ENCODE data around the gene SEZ6.

The SEZ6 gene

DNA sequence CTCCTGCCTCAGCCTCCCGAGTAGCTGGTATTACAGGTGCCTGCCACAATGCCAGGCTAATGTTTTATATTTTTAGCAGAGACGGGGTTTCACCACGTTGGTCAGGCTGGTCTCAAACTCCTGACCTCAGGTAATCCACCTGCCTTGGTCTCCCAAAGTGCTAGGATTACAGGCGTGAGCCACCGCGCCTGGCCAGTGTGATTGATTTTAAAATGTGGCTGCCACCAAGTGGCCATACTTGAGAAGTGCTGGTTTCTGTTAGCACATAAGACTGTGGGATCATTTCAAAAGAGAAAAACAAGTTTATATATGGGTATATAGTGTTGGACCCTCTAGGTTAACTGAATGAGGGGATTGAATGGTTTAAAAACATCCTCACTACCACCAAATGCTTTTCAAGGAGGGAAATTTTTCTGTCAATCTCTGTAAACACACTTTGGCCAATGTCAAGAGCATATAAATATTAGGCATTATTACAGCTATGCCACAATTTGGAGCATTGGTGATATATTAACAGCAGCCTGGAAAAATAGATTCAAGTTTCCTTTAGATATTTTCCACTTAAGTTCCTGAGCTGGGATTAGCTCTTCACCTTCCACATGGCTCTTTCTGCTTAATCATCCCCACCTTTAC, 89.4 kb downstream of the SEZ6 start:
- TF ChIP-seq ZBTB7A (IDR thresholded peaks at IDR 0.05; ENCODE audit: low read depth) = no peak
- TF ChIP-seq EGR1 (IDR thresholded peaks at IDR 0.05) = no peak
- peak; percentile 52 for TF ChIP-seq RAD21 (IDR thresholded peaks at IDR 0.05; ENCODE audit: low read depth)

DNA sequence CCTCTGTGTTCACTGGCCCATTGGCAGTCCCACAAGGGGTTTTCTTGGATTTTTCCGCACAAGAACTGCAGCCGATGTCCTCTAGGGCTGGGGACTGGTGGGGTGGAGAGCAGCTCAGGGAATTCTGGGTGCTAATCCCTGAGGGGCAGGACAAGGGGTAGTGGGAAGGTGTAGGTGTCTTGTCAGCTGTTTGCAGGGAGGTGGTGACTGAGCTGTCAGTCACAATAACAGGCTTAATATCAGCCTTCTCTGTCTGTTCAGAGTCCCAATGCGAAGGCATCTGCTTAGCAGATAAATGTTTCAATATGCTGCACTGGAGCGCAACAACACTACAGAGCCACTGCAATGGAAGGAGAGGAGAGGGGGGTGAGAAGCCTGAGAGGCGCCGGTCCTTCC, 92.9 kb downstream of the SEZ6 start:
- no peak for TF ChIP-seq CREB1 (IDR thresholded peaks at IDR 0.05; ENCODE audit: low read depth)
- no peak for TF ChIP-seq CEBPB (IDR thresholded peaks at IDR 0.05)

DNA sequence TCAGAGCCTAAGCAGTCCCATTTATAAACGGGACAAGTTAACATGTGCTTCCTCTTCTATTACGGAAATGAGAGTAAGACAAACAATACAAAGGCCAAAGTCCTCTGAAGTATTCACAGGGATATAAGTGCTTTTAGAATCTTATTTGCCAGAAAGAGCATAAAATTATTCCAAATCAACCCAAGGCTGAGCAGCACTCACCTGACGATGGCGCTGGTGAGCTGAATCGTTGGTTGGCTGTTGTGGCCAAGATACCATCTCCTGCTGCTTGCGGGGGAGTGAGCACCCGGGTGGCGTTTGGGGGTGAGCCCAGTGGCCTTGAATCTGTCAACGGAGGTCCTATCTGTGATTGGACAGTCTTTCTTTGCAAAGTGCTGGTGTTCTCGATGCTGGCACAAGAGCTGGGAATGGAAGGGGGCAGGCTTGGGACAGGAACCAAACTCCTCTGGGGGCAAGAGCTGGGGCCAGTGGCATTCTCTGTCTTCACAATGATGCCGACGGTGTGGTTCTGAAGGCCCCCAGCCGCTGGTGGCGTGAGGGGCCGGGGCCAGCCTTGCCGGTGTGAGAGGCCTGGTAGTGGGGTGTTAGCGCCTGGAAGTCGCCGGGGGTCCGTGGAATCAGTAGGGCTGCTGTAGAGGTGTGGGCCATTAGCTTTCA, 93.4 kb downstream of the SEZ6 start:
- TF ChIP-seq FOXM1 (IDR thresholded peaks at IDR 0.05; ENCODE audit: borderline replicate concordance, low read depth) (no peak), CREB1 (IDR thresholded peaks at IDR 0.05; ENCODE audit: low read depth) (no peak), YY1 (IDR thresholded peaks at IDR 0.05; ENCODE audit: low read depth) (no peak), CEBPB (IDR thresholded peaks at IDR 0.05) (no peak), TEAD4 (IDR thresholded peaks at IDR 0.05) (no peak), RAD21 (IDR thresholded peaks at IDR 0.05; ENCODE audit: low read depth) (no peak), EGR1 (IDR thresholded peaks at IDR 0.05) (no peak), TAF1 (IDR thresholded peaks at IDR 0.05; ENCODE audit: low read depth) (no peak), EP300 (IDR thresholded peaks at IDR 0.05; ENCODE audit: borderline replicate concordance) (no peak), ZBTB7A (IDR thresholded peaks at IDR 0.05; ENCODE audit: low read depth) (no peak)
- TF ChIP-seq, protein P1, sequence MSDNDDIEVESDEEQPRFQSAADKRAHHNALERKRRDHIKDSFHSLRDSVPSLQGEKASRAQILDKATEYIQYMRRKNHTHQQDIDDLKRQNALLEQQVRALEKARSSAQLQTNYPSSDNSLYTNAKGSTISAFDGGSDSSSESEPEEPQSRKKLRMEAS (IDR thresholded peaks at IDR 0.05) = no peak
- TF ChIP-seq, protein P2, sequence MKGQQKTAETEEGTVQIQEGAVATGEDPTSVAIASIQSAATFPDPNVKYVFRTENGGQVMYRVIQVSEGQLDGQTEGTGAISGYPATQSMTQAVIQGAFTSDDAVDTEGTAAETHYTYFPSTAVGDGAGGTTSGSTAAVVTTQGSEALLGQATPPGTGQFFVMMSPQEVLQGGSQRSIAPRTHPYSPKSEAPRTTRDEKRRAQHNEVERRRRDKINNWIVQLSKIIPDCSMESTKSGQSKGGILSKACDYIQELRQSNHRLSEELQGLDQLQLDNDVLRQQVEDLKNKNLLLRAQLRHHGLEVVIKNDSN (IDR thresholded peaks at IDR 0.05) = no peak

DNA sequence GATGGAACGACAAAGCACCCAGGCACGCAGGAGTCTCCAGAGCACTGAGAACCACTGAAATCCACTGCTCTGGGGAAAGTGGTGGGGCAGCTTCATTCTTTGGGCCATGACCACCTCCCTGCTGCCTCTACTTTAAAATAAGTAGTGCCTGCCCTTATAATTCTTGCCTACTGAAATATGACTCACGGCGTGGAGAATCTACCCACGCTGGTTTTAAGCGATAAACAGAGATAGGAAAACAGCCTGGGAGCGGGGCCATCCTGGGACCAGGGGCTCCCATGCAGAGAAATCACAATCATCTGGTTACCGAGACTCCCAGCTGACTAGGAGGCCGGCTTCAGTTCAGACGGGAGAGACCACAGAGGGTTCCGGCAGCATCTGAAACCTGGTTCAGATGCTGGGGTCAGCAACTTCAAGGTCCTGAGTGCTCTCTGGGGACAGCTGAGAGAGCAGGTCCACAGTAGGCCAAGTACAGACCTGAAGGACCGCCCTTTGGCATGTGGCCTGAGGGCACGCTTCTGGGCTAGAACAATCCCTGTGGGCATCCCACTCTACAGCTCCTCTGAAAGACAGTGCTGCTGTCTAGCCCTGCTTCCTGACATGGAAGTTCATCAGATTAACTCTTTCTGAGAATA, 94.3 kb downstream of the SEZ6 start:
- TF ChIP-seq NFIC (IDR thresholded peaks at IDR 0.05) (no peak), TAF1 (IDR thresholded peaks at IDR 0.05; ENCODE audit: low read depth) (no peak), FOXM1 (IDR thresholded peaks at IDR 0.05; ENCODE audit: borderline replicate concordance, low read depth) (no peak), ZBTB7A (IDR thresholded peaks at IDR 0.05; ENCODE audit: low read depth) (no peak)
- TF ChIP-seq, protein P2 (IDR thresholded peaks at IDR 0.05) = no peak
- TF ChIP-seq, protein P1 (IDR thresholded peaks at IDR 0.05) = no peak

DNA sequence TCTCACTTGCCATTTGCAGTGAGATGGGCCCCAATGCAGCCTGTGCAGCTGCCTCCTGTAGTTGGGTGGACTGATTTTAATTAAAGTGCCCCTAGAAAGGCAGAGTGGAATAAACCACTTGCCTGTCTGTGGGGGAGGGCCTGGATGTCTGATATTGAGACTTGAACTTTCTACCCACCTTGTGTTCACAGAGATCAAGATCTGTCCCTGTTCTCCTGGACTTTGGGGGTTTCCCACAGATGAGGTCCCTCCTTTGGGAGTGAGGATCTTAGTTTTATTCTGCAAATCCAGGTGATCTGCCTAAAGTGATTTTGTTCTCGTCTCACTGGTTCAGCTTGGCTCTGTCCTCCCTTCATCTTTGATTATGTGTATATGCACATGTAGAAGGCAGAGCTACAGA, 95.3 kb downstream of the SEZ6 start:
- TF ChIP-seq ZBTB7A (IDR thresholded peaks at IDR 0.05; ENCODE audit: low read depth) = no peak
- TF ChIP-seq, protein P3, sequence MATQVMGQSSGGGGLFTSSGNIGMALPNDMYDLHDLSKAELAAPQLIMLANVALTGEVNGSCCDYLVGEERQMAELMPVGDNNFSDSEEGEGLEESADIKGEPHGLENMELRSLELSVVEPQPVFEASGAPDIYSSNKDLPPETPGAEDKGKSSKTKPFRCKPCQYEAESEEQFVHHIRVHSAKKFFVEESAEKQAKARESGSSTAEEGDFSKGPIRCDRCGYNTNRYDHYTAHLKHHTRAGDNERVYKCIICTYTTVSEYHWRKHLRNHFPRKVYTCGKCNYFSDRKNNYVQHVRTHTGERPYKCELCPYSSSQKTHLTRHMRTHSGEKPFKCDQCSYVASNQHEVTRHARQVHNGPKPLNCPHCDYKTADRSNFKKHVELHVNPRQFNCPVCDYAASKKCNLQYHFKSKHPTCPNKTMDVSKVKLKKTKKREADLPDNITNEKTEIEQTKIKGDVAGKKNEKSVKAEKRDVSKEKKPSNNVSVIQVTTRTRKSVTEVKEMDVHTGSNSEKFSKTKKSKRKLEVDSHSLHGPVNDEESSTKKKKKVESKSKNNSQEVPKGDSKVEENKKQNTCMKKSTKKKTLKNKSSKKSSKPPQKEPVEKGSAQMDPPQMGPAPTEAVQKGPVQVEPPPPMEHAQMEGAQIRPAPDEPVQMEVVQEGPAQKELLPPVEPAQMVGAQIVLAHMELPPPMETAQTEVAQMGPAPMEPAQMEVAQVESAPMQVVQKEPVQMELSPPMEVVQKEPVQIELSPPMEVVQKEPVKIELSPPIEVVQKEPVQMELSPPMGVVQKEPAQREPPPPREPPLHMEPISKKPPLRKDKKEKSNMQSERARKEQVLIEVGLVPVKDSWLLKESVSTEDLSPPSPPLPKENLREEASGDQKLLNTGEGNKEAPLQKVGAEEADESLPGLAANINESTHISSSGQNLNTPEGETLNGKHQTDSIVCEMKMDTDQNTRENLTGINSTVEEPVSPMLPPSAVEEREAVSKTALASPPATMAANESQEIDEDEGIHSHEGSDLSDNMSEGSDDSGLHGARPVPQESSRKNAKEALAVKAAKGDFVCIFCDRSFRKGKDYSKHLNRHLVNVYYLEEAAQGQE (IDR thresholded peaks at IDR 0.05; ENCODE audit: low read depth) = no peak
- TF ChIP-seq NFIC (IDR thresholded peaks at IDR 0.05) = no peak
- TF ChIP-seq CEBPB (IDR thresholded peaks at IDR 0.05) = no peak
- TF ChIP-seq TEAD4 (IDR thresholded peaks at IDR 0.05) = no peak
- no peak for TF ChIP-seq EGR1 (IDR thresholded peaks at IDR 0.05)
- no peak for TF ChIP-seq CREB1 (IDR thresholded peaks at IDR 0.05; ENCODE audit: low read depth)
- TF ChIP-seq, protein P1 (IDR thresholded peaks at IDR 0.05) = no peak
- no peak for TF ChIP-seq EP300 (IDR thresholded peaks at IDR 0.05; ENCODE audit: borderline replicate concordance)
- no peak for TF ChIP-seq TAF1 (IDR thresholded peaks at IDR 0.05; ENCODE audit: low read depth)
- TF ChIP-seq RAD21 (IDR thresholded peaks at IDR 0.05; ENCODE audit: low read depth) = no peak
- no peak for TF ChIP-seq FOXM1 (IDR thresholded peaks at IDR 0.05; ENCODE audit: borderline replicate concordance, low read depth)
- no peak for TF ChIP-seq TCF12 (IDR thresholded peaks at IDR 0.05; ENCODE audit: low read depth)
- TF ChIP-seq, protein P2 (IDR thresholded peaks at IDR 0.05) = no peak
- TF ChIP-seq YY1 (IDR thresholded peaks at IDR 0.05; ENCODE audit: low read depth) = no peak

DNA sequence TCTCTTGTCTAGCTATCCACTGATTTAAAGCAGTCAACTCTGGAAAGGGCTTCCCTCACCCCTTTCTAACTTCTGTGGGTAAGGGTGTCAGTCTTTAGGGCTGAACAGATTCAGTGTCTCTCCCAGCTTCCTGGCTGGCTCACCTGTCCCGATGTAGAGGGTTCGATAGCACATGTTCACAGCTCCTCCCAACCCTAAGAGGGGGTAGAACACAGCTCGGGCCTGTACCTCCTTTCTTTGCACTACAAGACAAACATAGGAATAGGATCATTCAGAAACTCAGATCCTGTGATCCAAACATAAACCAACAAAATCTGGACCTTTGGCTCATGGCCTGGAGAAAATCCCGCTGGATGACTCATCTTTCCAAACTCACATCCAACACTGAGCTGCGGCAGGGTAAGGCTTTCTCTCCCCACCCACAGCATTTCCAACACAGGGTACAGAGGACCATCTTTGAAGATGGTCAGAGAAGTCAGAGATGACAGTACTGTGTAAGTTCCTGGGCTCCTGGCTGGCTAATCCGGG, 97.1 kb downstream of the SEZ6 start:
- TF ChIP-seq CREB1 (IDR thresholded peaks at IDR 0.05; ENCODE audit: low read depth) (no peak), NFIC (IDR thresholded peaks at IDR 0.05) (no peak), TEAD4 (IDR thresholded peaks at IDR 0.05) (no peak), EP300 (IDR thresholded peaks at IDR 0.05; ENCODE audit: borderline replicate concordance) (no peak), ZBTB7A (IDR thresholded peaks at IDR 0.05; ENCODE audit: low read depth) (no peak), TCF12 (IDR thresholded peaks at IDR 0.05; ENCODE audit: low read depth) (no peak), YY1 (IDR thresholded peaks at IDR 0.05; ENCODE audit: low read depth) (no peak), CEBPB (IDR thresholded peaks at IDR 0.05) (no peak), EGR1 (IDR thresholded peaks at IDR 0.05) (no peak), TAF1 (IDR thresholded peaks at IDR 0.05; ENCODE audit: low read depth) (no peak), RAD21 (IDR thresholded peaks at IDR 0.05; ENCODE audit: low read depth) (no peak), FOXM1 (IDR thresholded peaks at IDR 0.05; ENCODE audit: borderline replicate concordance, low read depth) (no peak)
- TF ChIP-seq, protein P3 (IDR thresholded peaks at IDR 0.05; ENCODE audit: low read depth) = no peak
- TF ChIP-seq, protein P2 (IDR thresholded peaks at IDR 0.05) = no peak
- TF ChIP-seq, protein P1 (IDR thresholded peaks at IDR 0.05) = no peak
